Measurements from ENCODE around the gene RAD51B.
"Not testable (repeated sequence)": the region's sequence is repeated elsewhere in the genome, so short reads cannot be mapped to it uniquely, and the experiment has no call there.

RAD51B gene

DNA sequence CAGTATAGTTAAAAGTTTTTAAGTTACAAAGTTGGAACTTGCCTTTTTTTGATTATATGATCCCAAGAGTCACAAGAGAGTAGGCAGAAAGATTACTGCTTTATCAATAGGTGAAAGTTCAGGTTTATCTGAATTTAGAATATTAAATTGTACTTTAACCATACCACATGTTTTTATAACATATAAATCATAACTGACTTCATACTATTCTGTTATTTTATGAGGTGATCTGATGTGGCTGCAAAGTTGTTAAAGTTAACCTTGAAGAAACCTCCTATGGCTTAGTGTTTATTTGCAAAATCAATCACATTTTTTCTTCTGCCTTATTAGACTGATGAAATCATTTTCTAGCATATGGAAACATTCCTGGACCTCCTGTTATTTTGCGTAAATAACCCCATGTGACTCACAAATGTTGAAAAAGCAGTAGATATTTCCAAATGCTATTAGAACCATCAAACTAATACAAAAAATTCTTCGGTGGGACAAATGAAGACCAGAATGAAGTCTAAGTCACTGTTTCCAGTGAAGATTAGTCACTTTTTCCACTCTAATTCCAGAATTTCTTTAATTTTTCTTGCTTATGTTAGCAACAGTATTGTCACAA, 132.1 kb downstream of the RAD51B start:
- no peak for DNase-seq

DNA sequence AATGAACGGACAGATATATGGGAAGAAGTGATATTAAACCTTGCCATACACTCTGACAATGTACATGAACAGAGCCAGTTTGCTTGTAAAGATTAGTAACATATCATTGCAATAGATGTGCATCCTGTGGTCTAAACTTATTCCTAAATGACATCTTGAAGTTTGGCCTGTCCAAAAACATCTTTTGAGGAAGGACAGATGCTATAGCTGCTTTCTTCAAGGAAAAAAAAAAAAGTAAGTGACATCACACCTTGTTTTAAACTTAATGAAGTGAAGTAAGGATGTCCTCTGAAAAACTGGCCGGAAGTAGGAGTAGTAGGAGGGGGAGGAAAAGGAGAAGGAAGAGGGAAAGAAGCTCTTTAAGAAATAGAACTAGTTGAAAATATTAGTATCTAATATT, 132.8 kb downstream of the RAD51B start:
- DNase-seq: no peak

DNA sequence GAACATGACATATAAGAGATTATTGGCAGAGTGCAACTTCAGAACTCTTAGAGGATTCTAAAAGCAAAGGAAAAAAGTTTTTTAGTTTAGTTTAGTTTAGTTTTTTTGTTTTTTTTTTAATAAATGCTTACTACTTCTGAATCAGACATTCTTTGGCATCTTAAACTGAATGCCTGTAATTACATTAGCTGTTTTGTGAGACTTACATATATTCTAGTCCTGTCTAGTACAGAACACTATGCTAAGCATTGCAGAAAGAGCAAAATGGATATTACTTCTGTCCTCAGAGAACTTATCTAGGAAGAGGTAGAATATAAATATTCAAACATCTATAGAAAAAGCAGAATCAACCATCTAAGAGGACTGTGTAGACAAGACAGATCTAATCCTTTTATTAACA, 133.2 kb downstream of the RAD51B start:
- DNase-seq: no peak

DNA sequence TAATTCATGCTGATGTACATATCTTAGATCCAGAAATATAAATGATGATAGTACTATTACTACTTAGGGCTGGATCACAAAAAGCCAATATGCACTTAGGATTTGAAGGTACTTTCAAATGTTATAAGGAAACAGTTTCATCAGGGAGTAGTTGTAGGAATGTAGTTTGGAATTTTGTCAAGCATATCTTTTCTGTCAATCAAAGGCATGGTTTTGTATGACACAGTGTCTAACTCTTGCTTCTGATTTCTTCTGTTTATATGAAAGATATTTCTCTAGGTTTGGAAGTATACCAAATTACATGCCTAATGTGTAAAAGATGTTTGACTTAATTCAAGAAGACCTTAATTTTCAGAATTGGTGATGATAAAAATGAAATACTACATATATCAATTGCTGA, 135.7 kb downstream of the RAD51B start:
- no peak for DNase-seq

DNA sequence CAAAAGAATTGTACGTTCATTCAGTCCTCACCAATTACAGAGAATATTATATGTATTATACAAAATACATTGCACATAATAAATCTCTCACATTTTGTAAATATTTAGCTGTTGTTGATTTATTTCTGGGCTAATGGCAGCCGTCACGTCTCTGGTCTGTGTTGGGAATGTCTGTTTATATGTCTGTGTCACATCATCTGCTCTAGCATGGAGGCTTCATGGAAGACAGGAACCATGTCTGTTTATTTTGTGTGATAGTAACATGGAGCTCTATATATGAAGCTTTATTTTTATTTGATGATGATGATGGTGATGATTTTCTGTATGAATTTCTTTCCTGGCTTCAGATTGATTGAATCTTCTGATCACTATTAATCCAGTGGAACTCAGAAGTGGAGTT, 138.4 kb downstream of the RAD51B start:
- DNase-seq: no peak

DNA sequence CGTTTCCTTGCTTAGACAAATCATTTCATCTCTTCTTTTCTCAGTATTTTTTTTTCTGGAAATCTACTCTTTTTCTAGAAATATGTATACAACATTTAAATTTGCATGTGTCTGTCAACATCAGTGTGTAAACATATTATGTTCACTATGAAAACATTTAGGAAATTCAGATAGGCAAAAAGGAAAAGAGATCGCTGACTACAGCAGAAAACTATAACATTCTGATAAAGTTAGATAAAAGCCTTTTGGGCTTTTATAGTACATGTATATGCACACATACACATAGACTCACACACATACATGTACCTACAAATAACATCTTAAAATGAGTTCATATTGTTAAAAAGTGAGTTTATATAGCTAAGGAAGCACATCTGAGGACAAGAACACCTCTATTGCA, 142.1 kb downstream of the RAD51B start:
- no peak for DNase-seq

DNA sequence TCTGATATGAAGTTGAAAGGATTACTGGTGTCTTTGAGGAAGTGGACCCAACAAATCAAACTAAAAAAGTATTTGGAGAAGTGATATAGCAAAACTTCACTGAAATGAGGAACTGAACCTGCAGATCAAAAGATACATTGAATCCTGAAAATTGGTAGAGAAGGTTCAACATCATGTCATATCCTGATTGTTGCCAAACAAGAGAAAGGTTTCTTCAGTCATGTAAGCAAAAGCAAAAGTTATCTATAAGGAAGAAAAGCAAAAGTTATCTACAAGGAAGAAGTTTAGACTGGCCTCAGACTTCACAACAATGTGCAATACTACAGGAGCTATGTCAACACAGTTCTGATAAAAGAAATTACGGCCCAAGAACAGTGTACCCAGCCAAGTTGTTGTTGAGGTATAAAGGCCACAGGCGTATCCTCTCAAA, 142.7 kb downstream of the RAD51B start:
- DNase-seq: no peak

DNA sequence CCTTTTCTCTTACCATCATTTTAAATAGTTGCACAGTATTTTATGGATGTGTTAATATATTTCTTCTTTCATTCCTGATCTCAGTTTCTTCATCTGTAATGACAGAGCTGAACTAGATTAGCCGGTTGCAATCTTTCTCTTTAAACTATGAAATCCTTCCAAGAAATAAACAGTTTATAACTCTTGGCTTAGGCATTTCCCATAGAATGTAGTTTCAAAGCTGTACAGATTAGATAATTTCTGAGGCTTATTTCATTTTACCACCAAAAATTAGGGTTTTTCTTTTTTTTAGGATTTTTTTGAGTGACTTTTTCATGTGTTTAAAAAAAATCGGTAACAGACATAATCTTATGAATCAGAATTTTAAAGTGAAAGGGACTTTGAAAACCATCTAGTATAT, 144.0 kb downstream of the RAD51B start:
- DNase-seq: no peak

DNA sequence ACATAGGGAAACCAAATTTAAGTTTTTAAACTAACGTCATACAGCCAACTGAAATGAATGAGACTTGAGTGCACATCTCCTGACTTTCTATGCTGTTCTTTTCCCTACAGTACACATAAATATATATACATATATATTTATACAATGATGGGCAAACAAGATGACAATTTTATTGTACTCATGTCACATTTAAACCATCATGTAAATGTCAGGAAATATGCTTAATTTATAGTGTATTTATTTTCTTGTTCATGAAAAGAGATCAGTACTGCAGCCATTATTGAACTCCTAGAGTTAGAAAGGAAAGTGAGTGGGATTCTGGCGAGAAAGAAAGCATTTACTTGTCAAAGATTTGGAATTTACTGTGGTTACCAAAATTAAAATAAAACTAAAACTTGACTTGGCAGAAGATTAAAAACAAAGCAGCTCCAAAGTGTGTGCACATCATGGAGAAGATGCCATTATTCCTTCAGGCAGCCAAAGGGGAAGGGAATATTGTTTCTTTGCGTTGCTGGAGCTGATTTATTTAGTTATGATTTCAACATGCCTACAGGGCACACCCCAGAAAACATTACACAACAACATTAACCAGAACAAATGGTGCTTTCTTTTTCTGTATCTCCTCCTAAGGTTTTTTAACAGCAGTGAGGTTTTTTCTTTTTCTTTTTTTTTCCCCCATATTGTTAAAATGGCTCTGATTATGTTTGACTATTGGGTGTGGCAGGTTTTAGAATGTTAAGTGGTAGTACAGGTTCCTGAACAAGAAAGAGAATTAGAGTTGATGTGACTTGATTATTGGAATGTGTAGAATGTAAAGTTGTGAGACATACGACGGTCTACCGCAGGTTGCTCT, 144.6 kb downstream of the RAD51B start:
- peak; percentile 4 for DNase-seq

DNA sequence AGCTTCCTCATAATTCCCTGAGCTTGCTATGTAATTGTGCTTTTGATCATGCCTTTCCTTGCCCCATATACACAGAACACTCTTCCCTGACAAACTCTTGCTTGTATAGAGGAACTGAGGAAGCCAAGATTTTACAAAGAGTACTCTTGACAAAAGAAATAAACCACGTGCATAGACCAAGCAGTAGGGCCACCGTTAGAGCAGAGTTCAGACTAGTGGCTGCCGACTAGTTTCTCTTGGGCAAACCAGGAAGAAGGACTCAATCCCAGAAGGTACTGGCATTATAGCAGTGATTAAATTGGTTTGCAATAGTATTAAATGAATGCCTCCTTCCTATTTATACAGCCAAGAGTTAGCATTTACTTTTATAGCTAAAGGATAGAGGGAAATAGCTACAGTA, 146.1 kb downstream of the RAD51B start:
- DNase-seq: no peak

DNA sequence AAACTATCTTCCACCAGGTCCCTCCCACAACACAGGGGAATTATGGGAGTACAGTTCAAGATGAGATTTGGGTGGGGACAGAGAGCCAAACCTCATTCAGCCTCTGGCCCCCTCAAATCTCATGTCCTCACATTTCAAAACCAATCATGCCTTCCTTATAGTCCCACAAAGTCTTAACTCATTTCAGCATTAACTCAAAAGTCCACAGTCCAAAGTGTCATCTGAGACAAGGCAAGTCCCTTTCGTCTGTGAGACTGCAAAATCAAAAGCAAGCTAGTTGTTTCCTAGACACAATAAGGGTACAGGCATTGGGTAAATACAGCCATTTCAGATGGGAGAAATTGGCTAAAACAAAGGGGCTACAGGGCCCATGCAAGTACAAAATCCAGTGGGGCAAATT, 147.6 kb downstream of the RAD51B start:
- DNase-seq: no peak

DNA sequence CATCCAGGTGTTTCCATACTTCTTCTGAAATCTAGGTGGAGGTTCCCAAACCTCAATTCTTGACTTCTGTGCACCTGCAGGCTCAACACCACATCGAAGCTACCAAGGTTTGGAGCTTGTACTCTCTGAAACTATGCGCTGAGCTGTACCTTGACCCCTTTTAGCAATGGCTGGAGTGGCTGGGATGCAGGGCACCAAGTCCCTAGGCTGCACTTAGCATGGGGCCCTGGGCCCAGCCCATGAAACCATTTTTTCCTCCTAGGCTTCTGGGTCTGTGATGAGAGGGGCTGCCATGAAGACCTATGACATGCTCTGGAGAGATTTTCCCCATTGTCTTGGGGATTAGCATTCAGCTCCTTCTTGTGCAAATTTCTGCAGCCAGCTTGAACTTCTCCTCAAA, 148.4 kb downstream of the RAD51B start:
- DNase-seq: not testable (repeated sequence)

DNA sequence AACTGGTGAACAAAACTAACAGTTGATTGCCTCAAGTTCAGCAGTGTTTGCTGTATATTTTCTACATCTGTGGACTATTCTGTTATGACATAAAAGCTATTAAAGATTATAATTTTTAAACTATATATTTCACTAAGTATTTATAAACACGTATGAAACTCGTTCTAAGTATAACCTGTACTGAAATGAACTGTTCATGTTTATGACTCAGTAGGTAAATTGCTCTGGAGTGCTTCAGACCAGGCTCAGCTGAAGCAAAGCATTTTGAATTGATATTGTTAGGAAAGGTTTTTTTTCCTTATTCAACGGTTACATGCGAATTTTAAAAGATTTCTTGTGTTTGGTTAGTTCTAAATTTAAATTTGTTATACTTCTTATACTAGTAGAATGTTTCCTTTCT, 151.3 kb downstream of the RAD51B start:
- DNase-seq: no peak

DNA sequence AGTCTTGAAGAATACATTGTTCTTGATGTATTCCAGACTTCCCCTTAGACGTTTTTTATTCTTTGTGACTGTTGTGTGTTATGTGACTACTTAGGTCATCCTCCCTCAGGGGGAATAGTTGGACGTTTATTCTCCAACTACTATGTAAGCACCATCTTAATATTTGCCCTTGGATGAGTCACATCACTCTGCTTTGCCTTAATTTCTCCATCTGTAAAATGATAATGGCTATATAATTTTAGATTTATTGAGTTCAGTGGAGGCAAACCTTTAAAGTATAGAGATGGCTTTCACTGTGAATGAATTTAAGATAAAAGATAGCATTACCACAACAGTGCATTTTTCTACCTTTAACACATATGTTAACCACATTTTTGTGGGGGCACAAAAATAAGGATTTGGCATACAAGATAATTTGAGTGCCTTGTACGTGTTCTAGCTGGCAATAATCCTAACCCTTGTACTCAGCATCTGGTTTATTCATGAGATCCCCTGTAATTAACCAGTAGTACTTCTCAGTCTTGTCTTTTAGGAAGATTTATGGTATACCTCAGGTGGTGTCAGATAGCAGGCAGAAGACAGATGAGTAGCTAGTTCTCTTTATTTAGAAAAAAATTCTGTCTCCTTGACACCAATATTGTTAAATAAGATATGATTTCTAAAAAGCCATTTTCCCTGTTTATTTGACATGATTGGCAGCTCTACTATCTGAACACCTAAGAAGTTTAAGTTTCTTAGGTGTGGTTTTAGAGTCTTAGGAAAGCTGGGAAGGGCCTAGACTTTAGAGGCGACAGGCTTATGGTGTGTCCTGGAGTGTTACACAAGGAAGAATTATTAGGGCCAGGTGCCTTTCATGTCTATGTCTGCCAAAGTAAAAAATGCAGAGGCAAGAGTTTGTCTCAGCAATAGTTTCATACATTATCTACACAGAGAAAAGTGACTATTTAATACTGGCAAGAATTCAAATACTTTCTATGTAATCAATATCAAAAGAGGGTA, 152.3 kb downstream of the RAD51B start:
- DNase-seq: no peak

DNA sequence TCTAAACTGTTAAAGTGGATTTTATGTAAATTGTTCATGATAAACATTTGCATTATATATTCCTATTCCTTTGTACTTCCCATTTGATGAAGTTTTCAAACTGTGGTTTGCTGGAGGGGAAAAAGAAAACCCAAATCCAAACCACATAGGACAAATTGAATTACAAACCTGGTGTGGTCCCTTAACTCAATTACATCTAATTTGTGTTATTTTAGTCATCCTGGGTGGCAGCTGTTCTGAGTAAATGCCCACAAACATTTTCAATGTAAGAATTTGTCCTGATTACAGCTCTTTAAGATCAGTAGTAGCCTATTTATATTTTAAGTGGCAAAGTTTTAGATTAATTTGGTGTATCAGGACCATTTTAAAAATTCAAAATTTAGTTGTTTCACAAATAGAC, 153.9 kb downstream of the RAD51B start:
- no peak for DNase-seq

DNA sequence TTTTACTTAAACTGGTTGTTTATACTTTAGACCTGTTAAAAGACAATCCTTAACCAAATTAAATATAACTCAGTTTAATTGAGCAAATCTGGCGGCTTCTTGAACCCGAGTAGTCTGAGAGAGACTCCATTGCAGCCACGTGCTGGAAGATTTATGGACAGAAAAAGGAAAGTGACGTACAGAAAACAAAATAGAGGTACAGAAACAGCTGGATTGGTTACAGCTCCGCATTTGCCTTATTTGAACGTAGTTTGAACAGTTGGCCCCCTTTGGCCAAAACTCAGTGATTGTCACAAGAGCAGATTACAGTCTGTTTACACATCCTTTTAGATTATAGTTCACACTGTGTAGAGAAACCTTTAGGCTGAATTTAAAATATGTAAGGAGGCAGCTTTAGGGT, 155.9 kb downstream of the RAD51B start:
- no peak for DNase-seq

DNA sequence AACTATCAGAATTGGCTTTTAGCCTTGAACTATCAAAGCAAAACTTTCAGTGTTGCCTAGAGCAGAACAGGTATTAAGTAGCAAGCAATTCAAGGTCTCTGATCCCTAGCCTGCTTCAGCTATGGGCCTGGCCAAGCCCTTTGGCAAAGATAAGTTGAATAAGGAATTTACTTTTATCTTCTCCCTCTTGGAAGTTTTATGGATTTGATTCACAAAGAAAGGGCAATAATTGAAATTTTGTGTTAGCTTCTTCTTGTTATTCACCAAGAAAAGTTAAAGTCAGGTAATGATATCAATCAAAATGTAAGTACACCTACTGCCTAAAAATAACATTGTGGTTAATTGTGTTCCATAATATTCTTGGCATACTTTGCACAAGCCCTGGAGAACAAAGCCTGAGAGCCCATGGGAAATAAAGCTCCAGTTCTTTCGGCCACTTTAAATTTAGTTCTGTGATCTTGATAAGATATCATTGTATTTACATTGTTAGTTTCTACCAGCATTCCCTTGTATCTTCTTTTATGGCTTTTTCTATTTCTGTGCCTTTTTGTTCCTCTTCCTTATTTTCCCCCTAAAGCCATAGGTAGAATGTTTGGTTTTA, 158.0 kb downstream of the RAD51B start:
- no peak for DNase-seq

DNA sequence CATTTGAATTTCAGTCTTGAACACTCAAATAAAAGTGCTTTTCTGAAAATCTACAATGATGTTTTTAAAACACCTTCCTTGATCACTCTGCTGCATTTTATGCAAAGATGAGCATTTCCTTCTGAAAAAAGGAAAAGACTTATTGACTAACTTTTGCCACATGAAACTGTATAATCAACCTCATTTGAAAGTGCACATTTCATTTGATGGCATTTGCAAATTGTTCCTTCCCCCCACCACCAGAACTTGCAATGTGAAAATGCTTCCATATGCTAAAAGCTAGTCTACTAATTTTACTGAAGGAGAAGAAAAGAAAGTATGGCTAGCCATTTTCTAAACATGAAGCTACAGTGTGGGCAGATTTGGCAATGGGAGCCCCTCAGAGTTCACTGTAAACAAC, 159.2 kb downstream of the RAD51B start:
- no peak for DNase-seq

DNA sequence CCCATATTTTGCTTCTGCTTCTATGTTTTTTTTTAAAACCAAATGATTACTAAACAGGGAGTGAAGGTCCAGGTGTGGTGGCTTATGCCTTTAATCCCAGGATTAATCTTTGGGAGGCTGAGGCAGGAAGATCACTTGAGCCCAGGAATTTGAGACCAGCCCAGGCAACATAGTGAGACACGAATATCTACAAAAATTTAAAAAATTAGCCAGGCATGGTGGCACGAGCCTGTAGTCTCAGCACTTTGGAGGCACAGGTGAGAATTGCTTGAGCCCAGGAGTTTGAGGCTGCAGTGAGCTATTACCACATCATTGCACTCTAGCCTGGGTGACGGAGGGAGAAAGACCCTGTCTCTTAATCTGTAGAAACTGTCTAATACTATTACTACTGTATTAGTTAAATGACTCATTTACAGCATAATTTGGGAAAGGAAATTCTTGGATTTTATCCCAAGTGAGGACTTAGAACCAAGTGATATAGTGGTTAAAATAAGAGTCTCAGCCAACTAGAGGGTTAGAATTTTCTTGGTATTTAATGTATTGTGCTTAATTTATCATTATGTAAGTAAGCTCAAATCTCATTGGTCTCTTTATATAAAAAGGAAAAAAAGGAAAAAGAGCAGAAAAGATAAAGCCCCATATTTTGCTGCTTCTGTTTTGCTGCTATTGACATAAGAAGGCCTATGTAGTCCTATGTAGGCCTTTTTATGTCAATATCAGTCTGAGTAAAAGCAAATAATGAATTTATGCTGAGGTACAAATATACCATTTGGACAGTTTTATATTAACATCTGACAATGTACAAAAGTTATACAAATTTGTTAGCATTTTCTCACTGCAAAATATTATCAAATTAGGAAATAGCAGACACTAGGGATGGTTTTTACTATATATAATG, 163.4 kb downstream of the RAD51B start:
- DNase-seq: peak; percentile 20

DNA sequence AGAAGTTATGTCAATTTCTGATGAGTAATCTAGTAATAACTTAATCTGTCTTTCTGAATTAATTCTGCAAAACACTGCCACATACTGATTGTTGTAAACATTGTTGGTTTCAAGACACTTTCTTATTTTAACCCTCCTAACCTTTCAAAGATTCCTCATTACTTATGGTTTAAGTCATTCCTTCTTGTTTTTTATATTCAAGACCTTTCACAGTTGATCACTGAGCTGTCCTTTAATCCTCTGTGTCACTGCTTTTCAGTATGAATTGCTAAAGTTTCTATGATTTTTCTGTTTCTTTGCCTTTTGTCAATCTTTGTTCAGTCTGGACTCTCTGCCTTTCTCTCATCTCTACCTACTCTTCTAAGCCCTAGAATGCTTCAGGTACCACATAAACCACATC, 164.7 kb downstream of the RAD51B start:
- no peak for DNase-seq

DNA sequence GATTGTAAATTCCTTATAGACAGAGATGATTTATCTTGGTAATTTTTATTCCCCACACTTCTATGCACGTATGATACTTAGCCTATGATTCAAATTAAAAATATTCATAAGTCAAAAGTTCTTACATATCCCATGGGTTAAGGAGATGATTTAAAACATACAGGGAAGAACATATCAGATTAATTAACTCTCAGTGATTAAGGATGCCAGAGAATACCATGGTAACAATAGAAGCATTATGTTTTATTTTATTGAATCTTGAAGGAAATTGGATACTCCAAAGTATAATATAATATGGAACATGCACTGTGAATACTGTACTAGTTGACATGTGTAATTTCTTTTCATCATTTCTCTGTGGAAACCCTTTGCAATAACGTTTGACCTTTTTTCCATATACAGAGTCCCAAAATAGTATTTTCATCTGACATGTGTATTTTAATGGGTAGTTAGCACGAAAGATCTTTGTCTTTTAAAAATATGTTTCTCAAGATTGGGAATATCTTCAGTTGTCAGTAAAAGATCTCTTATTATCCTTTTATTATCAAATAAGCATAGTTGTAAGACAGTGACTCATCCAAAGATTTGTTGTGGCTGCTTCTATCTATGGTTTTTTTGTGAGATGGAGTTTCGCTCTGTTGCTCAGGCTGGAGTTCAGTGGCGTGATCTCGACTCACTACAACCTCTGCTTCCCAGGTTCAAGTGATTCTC, 166.7 kb downstream of the RAD51B start:
- DNase-seq: no peak

Data from DMS53 (cell line).